GM08714 (cell line): ENCODE measurements around the gene IL1F10.

Experiments
- H3K4me3 ChIP-seq: fragments of 200-500 bp; sonication (Bioruptor generic); 2 replicates; pipeline ENCODE4 v1.5.1; 2014; ENCODE audit warnings: mild to moderate bottlenecking, low read length, inconsistent platforms
- ZNF274 ChIP-seq: IDR thresholded peaks from 2 replicates; pipeline ENCODE4 v1.6.1; 2012; ENCODE audit warnings: mild to moderate bottlenecking, low read depth, low read length

The IL1F10 gene

DNA sequence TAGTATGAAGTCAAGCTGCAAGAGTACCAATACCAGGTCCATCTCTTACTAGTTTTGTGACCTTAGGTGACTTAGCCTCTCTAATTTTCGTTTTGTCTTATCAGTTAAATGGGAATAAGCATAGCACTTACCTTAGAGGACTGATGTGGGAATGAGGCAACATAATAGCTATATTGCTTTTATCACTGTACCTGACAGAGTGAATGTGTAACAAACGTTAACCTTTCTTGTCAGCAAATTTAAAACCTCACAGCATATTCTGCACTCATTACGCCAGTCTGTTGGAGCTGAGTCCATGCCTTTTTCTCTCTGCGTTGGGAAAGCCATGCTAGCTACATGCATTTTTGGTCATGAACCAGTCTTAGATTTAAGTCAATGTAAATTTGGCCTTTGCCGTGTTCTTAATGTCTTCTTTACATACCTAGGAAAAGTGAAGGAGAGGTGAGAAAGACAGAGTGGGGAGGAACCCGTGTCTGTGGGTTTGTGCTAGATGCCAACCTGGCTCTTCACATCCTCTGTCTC, 15.3 kb upstream of the IL1F10 start, which contains the start of gene IL36B:
TSS of gene IL36B (minus strand) at position 472 of the 522 bp plus-strand sequence.
- no peak for TF ChIP-seq ZNF274
- no peak within 1 kb of the TSS for H3K4me3 ChIP-seq

- H3K4me3 ChIP-seq = no peak overlapping the region
- no peak for TF ChIP-seq ZNF274
Observed at GRCh38 chr2:113053666-113054065, 14.1 kb upstream of the IL1F10 start.

DNA sequence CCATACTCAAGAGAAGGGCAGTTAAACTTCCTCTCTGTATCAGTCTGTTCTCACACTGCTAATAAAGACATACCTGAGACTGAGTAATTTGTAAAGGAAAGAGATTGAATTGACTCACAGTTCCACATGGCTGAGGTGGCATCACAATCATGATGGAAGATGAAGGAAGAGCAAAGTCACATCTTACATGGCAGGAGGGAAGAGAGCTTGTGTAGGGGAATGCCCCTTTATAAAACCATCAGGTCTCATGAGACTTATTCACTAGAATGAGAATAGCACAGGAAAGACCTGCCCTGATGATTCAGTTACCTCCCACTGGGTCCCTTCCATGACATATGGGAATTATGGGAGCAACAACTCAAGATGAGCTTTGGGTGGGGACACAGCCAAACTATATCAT, 13.7 kb upstream of the IL1F10 start:
- H3K4me3 ChIP-seq = no peak overlapping the region
- TF ChIP-seq ZNF274 = no peak

DNA sequence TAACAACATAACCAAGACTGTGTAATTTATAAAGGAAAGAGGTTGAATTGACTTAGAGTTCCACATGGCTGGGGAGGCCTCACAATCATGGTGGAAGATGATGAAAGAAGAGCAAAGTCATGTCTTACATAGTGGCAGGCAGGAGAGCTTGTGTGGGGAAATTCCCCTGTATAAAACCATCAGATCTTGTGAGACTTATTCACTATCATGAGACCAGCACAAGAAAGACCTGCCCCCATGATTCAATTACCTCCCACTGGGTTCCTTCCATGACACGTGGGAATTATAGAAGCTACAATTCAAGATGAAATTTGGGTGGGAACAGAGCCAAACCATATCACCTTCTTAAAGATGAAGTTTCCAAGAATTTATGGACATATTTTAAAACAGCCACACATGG, 11.2 kb upstream of the IL1F10 start:
- no peak overlapping the region for H3K4me3 ChIP-seq
- TF ChIP-seq ZNF274 = no peak

GRCh38 chr2:113057117-113057516, 10.7 kb upstream of the IL1F10 start:
- TF ChIP-seq ZNF274 = no peak
- H3K4me3 ChIP-seq = no peak overlapping the region

GRCh38 chr2:113058411-113058994, 9.3 kb upstream of the IL1F10 start:
- no peak overlapping the region for H3K4me3 ChIP-seq
- no peak for TF ChIP-seq ZNF274

GRCh38 chr2:113058998-113059960, 8.5 kb upstream of the IL1F10 start, which contains the start of gene IL36RN:
TSS of gene IL36RN (plus strand) at chr2:113059198. CDS start at chr2:113059439, 241 bp downstream.
- no peak within 1 kb of the TSS for H3K4me3 ChIP-seq
- no peak for TF ChIP-seq ZNF274

GRCh38 chr2:113060396-113060795, 7.4 kb upstream of the IL1F10 start:
- TF ChIP-seq ZNF274 = no peak
- H3K4me3 ChIP-seq = no peak overlapping the region

- no peak overlapping the region for H3K4me3 ChIP-seq
- TF ChIP-seq ZNF274 = no peak
Observed at GRCh38 chr2:113060796-113061195, 7.0 kb upstream of the IL1F10 start.

GRCh38 chr2:113061241-113061640, 6.5 kb upstream of the IL1F10 start:
- no peak for TF ChIP-seq ZNF274
- H3K4me3 ChIP-seq = no peak overlapping the region

DNA sequence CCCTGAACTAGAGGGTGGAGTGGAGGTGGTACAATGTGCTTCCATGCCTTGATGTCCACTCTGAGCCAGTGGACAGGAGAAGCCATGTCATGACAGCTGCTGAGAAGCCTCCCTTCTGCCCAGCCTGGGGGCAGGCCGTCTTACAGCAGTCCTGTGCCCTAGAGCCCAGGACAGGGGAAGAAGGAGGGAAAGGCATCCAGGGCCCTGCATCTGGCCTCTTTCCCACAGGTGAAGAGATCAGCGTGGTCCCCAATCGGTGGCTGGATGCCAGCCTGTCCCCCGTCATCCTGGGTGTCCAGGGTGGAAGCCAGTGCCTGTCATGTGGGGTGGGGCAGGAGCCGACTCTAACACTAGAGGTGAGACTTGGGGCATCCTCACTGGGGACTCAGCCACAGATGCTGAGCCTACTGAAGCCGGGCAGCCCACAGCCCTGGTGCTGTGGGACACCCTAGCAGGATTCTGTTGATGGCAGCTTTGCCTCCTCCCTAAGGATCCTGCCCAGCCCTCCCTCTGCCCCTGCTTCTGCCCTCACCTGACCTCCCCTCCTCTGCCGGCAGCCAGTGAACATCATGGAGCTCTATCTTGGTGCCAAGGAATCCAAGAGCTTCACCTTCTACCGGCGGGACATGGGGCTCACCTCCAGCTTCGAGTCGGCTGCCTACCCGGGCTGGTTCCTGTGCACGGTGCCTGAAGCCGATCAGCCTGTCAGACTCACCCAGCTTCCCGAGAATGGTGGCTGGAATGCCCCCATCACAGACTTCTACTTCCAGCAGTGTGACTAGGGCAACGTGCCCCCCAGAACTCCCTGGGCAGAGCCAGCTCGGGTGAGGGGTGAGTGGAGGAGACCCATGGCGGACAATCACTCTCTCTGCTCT, 5.6 kb upstream of the IL1F10 start:
- no peak for TF ChIP-seq ZNF274

DNA sequence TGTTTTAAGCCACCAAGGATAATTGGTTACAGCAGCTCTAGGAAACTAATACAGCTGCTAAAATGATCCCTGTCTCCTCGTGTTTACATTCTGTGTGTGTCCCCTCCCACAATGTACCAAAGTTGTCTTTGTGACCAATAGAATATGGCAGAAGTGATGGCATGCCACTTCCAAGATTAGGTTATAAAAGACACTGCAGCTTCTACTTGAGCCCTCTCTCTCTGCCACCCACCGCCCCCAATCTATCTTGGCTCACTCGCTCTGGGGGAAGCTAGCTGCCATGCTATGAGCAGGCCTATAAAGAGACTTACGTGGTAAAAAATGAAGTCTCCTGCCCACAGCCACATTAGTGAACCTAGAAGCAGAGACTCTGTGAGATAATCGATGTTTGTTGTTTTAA, 3.5 kb upstream of the IL1F10 start:
- H3K4me3 ChIP-seq = no peak overlapping the region
- TF ChIP-seq ZNF274 = no peak

More for the DNA sequence above, 5.6 kb upstream of the IL1F10 start:
- H3K4me3 ChIP-seq = no peak overlapping the region

DNA sequence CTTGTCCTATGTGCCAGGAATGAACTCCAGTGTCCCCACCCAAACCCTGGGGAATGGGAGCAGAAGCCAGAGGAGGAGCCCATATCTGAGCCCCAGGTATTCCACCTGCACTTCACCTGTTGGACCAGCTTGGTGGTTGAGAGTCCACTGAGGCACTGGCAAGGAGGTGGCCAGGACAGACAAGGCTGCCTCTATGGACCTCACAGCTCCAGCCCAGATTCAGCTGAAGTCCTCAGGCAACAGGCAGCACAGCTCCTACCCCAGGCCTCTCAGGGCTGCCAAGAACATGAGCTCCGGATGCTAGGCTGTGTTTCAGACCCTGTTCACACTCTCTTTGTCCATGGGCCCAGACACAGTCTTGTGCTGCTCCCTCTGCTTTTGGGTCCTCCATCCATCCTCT, 2.9 kb upstream of the IL1F10 start:
- no peak overlapping the region for H3K4me3 ChIP-seq
- TF ChIP-seq ZNF274 = no peak

- H3K4me3 ChIP-seq = no peak overlapping the region
- TF ChIP-seq ZNF274 = no peak
Observed at GRCh38 chr2:113068249-113068648, 479 bp downstream of the IL1F10 start.
